ENCODE data around the gene CEMIP.

DNA sequence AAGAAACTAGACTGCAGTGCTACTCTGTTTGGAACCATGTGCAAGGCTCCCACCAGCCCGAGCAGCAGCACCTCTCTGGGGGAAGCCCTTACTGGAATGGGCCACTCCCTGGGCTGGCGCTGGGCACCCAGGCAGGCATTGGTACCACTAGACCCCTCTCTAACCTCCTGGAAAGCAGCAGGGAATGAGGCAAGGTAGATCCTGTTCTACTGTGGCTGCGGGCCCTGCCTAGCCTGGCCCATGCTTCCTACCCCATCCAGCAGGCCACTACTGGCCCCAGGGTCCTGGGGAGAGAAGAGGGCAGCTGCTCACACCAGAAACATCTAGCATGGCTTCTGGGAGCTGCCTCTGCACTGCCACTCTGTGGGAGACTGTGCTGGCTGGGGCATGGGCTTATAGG is 165.6 kb downstream of the CEMIP start:
- TF ChIP-seq, protein P1, sequence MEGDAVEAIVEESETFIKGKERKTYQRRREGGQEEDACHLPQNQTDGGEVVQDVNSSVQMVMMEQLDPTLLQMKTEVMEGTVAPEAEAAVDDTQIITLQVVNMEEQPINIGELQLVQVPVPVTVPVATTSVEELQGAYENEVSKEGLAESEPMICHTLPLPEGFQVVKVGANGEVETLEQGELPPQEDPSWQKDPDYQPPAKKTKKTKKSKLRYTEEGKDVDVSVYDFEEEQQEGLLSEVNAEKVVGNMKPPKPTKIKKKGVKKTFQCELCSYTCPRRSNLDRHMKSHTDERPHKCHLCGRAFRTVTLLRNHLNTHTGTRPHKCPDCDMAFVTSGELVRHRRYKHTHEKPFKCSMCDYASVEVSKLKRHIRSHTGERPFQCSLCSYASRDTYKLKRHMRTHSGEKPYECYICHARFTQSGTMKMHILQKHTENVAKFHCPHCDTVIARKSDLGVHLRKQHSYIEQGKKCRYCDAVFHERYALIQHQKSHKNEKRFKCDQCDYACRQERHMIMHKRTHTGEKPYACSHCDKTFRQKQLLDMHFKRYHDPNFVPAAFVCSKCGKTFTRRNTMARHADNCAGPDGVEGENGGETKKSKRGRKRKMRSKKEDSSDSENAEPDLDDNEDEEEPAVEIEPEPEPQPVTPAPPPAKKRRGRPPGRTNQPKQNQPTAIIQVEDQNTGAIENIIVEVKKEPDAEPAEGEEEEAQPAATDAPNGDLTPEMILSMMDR (conservative IDR thresholded peaks at IDR 0.05; ENCODE audit: low read depth, low read length): no peak
- TF ChIP-seq MXI1 (IDR thresholded peaks at IDR 0.05; ENCODE audit: borderline replicate concordance, low read depth, low read length) (no peak), POLR2A (IDR thresholded peaks at IDR 0.05; ENCODE audit: low read depth, low read length) (no peak), RAD21 (IDR thresholded peaks at IDR 0.05; ENCODE audit: low read length) (no peak), SMC3 (IDR thresholded peaks at IDR 0.05; ENCODE audit: low read depth, low read length) (no peak), NFE2L2 (IDR thresholded peaks at IDR 0.05; ENCODE audit: low read depth, low read length) (no peak), BHLHE40 (IDR thresholded peaks at IDR 0.05; ENCODE audit: low read depth, low read length) (no peak), RFX5 (IDR thresholded peaks at IDR 0.05; ENCODE audit: low read depth, low read length) (no peak), CEBPB (IDR thresholded peaks at IDR 0.05; ENCODE audit: low read depth, low read length) (no peak), MAZ (IDR thresholded peaks at IDR 0.05; ENCODE audit: borderline replicate concordance, low read depth, low read length) (no peak), MAFK (IDR thresholded peaks at IDR 0.05; ENCODE audit: low read depth, low read length) (no peak)
- TF ChIP-seq, protein P2, sequence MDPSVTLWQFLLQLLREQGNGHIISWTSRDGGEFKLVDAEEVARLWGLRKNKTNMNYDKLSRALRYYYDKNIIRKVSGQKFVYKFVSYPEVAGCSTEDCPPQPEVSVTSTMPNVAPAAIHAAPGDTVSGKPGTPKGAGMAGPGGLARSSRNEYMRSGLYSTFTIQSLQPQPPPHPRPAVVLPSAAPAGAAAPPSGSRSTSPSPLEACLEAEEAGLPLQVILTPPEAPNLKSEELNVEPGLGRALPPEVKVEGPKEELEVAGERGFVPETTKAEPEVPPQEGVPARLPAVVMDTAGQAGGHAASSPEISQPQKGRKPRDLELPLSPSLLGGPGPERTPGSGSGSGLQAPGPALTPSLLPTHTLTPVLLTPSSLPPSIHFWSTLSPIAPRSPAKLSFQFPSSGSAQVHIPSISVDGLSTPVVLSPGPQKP (IDR thresholded peaks at IDR 0.05; ENCODE audit: borderline replicate concordance, low read depth, low read length): no peak
- TF ChIP-seq, protein P3, sequence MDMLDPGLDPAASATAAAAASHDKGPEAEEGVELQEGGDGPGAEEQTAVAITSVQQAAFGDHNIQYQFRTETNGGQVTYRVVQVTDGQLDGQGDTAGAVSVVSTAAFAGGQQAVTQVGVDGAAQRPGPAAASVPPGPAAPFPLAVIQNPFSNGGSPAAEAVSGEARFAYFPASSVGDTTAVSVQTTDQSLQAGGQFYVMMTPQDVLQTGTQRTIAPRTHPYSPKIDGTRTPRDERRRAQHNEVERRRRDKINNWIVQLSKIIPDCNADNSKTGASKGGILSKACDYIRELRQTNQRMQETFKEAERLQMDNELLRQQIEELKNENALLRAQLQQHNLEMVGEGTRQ (IDR thresholded peaks at IDR 0.05; ENCODE audit: low read depth, low read length): no peak

Data from IMR-90 (cell line).